ENCODE results near the gene CAPN12.

Gene CAPN12

DNA sequence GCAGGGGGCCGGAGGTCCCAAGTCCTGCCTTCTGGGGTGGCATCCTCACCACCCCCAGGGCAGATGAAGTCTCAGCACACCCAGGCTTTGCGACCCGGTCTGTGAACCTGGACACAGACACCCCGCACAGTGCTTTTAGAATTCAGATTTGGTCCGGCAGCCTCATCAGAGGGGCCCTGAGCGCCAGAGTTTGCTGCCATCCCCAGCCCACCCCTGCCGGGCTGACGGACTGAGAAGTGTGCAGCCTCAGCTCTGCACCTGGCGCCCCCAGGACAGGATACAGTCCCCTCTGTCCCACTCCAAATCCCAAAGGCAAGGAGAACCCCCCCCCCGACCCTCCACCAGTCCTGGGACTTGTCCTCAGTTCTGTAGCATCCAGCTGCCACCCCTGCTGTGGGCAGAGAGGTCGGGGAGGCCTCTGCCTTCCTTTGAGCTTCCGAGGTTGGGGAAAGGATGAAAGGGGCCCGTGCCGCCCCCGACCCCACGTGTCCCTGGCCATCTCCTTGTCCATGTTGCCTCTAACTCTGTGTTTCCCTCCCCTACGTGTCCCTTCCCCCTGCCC lies 16.9 kb downstream of the CAPN12 start:
- no peak for DNase-seq (ENCODE audit: low read depth in 4 of 4, low spot score in 1 of 4)

- DNase-seq (ENCODE audit: low read depth in 4 of 4, low spot score in 1 of 4) = no peak
These were observed 17.4 kb downstream of the CAPN12 start for GRCh38 chr19:38726761-38727301.

DNA sequence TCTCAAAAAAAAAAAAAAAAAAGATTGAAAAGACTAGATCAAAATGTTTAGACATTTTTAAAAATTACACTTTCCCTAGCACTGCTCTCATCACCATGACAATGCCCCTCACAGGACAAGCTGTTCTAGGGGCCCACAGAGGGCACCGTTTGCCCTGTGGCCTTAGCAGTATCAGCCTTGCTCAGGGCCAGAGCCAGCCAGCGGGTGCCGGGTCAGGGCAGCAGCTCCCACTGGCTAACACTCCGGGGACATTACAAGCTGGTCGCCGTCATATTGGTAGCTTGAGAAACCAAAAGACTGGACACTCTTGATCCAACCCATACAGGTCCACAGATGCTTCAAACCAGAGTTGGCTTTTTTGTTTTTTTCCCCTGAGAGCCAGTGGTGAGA lies 18.0 kb downstream of the CAPN12 start:
- no peak for DNase-seq (ENCODE audit: low read depth in 4 of 4, low spot score in 1 of 4)

DNA sequence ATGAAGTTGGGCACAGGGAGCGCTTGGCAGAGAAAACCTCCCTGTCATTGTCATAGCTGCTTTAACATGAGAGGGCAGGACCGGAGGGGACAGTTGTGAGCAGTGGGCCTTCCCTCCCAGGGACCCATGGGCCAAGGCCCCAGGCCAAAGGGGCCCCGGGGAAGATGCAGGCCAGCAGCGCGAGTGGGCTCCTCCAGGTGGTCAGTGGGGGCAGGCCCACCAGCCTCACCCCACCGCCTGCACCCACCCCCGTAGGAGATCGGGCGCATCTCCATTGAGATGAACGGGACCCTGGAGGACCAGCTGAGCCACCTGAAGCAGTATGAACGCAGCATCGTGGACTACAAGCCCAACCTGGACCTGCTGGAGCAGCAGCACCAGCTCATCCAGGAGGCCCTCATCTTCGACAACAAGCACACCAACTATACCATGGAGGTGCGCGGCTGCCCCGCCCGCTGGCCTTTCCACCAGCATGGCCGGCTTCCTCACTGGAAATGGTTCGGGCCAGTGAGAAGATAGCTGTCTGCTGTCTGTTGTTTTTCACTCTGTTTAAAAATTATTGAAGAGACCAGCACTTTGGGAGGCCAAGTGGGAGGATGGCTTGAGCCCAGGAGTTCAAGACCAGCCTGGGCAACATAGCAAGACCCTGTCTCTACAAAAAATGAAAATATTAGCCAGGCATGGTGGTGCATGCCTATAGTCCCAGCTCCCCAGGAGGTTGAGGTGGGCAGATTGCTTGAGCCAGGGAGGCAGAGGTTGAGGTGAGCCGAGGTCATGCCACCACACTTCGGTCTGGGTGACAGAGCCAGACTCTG lies 18.6 kb downstream of the CAPN12 start:
- DNase-seq (ENCODE audit: low read depth in 4 of 4, low spot score in 1 of 4) = no peak

DNA sequence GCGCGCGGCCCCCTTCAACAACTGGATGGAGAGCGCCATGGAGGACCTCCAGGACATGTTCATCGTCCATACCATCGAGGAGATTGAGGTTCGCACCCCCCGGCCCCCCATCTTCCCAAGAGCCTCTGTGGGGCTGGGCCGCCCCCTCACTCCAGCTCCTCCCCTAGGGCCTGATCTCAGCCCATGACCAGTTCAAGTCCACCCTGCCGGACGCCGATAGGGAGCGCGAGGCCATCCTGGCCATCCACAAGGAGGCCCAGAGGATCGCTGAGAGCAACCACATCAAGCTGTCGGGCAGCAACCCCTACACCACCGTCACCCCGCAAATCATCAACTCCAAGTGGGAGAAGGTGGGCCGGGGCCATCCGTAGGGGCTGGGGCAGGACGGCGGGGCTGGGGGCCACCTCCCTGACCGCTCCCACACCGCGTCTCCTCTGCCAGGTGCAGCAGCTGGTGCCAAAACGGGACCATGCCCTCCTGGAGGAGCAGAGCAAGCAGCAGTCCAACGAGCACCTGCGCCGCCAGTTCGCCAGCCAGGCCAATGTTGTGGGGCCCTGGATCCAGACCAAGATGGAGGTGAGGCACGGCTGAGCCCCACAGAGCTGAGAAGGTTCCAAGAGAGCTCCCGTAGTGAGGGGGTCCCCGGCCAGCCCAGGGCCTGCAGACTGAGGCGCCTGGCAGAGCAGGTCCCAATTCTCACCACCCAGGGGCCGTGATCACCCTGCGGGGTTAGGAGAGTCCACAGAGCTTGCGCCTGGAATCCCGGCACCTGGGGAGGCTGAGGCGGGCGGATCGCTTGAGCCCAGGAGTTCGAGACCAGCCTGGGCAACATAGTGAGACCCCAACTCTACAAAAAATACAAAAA lies 20.1 kb downstream of the CAPN12 start:
- DNase-seq (ENCODE audit: low read depth in 4 of 4, low spot score in 1 of 4) = no peak

DNA sequence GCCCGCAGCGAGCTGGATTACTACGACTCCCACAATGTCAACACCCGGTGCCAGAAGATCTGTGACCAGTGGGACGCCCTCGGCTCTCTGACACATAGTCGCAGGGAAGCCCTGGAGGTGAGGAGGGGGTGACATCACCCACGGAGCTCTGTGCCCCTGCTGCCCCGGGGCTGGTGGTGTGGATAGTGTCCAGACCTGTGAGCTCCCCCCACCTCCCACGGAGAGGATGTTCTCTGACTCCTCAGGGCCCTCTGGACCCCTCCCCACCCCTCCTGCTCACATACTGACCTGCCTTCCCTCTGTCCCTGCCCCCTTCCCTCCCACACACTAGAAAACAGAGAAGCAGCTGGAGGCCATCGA lies 20.7 kb downstream of the CAPN12 start:
- DNase-seq (ENCODE audit: low read depth in 4 of 4, low spot score in 1 of 4) = no peak

DNA sequence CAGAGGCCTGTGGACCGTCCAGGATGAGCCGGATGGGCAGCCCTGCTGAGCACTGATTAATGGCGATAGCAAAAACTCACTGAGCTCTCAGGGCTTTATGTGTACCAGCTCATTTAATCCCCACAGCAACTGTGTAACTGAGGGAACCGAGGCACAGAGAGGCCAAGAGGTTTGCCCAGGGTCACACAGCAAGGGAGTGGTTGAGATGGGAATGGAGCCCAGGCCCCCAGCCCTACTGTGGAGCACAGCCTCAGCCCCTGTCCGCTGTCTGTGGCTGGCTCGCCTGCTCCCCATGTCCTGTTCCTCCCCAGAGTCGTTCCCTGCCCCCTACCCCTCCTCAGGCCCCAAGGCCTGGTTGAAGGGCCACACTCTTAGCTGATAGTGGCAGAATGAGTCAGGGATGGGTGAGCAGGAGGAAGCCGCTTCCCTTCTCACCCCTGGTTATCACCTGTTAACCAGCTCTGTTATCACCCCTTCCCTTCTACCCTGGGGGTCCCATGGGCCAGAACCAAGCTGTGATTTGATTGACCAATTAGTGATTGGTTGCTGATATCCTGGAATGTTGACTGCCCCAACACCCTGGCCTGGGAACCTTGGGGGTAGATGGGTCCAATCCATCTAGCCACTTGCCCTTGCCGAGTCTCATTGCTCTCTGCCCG lies 21.2 kb downstream of the CAPN12 start:
- DNase-seq (ENCODE audit: low read depth in 4 of 4, low spot score in 1 of 4) = no peak

DNA sequence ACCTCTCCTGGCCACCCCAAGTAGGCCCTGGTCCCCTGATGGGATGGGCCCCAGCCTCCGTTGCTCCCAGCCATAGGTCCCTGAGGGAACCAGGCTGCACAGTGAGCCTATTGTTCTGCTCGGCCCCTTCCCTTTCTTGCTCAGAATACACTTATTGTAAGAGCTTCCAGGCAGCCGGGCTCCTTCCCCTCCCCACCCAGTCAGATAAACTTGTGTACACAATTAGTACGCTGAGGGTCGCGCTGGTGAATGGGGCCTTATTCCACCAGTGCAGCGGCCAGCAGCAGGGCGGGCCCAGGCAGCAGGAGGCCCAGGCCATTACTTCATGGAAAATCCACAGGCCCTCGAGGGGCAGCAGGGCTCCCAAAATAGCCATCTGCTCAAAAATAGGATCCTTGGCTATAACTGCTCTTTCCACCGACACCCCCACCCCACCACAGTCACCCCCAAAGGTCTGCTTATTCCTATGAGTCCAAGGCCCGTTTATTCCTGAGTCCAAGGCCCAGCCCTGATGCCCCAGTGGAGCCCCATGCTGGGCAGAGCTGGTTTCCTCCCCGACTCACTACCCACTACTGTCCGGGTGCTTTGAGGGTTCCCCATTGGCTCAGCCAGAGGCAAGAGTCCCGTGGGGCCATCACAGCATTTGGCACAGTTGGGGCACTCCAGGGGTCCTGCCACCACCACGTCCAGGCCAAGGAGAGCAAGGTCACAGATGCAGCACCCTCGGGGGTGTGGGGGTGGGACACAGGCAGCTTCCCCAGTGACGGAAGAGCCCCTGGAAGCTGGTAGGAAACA lies 22.1 kb downstream of the CAPN12 start:
- no peak for DNase-seq (ENCODE audit: low read depth in 4 of 4, low spot score in 1 of 4)

- DNase-seq (ENCODE audit: low read depth in 4 of 4, low spot score in 1 of 4) = no peak
These were observed 22.8 kb downstream of the CAPN12 start for GRCh38 chr19:38721496-38721895.

DNA sequence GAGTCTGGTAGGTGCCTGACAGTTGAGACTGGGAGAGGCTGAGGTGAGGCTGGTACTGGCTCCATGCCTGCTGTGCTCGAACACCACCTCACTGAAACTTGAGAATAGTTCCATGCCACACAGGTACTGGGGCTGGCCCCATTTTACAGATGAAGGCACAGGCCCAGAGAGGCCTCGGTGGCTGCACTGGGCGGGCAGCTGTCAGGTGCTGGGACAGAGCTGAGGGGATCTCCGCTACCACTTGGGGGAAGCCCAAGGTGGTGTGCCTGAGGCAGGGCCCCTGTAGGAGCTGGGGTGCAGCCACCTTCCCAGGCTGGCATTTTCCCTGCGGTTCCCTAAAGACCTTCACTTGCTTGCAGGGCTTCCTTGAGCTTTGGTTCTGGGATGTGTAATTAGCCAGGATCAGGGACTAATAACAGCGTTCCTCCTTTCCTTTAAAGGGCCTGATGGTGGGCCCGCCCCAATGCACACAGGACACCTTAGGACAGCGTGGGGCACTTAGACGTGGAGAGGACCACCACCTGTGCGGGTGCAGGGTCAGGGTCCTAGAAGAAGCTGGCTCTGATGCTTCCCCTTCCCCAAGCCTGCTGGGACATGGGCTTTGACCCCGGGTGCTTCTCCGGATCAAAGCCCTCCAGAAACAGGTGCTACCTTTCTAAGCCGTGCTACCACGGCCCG lies 23.6 kb downstream of the CAPN12 start:
- no peak for DNase-seq (ENCODE audit: low read depth in 4 of 4, low spot score in 1 of 4)

- DNase-seq (ENCODE audit: low read depth in 4 of 4, low spot score in 1 of 4) = no peak
These were observed 24.3 kb downstream of the CAPN12 start for GRCh38 chr19:38719761-38720558.

- no peak for DNase-seq (ENCODE audit: low read depth in 4 of 4, low spot score in 1 of 4)
These were observed 25.3 kb downstream of the CAPN12 start for GRCh38 chr19:38718747-38719543.

GRCh38 chr19:38717855-38718254 lies 26.4 kb downstream of the CAPN12 start:
- no peak for DNase-seq (ENCODE audit: low read depth in 4 of 4, low spot score in 1 of 4)

DNA sequence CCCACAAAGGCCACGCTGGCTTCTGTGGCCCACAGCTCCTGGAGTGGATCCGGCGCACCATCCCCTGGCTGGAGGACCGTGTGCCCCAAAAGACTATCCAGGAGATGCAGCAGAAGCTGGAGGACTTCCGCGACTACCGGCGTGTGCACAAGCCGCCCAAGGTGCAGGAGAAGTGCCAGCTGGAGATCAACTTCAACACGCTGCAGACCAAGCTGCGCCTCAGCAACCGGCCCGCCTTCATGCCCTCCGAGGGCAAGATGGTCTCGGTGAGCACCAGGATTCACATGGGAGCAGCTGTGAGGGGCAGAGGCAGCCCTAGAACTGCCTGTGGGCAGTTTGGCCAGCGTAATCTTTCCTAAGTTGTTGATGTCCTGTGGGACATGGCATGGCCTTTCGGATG lies 27.2 kb downstream of the CAPN12 start:
- no peak for DNase-seq (ENCODE audit: low read depth in 4 of 4, low spot score in 1 of 4)

DNA sequence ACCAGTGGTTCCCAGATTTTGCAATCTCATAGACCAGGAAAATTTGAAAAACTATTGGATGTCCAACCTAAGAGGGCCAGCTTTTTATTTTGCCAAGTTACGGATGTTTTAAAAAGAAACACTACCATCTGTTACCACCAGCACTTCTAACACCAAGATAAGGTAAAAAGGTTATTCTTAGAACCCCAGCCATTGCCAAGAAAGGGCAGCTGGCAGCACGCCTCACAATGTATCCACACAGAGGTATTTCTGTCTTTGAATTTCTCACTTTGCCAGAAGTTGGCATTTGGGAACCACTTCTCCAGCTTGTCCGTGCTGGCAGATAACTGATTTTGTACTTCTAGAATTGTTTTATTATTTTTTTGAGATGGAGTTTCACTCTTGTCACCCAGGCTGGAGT lies 28.7 kb downstream of the CAPN12 start:
- no peak for DNase-seq (ENCODE audit: low read depth in 4 of 4, low spot score in 1 of 4)

DNA sequence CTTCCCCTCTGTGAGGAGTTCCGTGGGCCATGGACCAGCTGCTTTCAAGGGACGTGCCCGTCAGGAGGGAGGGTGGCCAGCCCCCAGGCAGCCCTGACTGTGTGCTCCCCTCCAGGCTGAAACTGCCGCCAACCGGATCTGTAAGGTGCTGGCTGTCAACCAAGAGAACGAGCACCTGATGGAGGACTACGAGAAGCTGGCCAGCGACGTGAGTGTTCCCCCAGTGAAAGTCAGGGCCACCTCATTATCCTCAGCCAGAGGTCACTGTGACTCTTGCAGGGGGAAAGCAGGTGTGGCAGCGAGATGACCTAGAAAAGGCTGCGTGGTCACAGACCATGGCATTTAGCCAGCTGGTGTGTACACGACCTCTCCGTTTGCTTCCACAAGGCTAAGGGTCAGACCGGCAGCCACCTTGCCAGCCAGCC lies 29.9 kb downstream of the CAPN12 start:
- DNase-seq (ENCODE audit: low read depth in 4 of 4, low spot score in 1 of 4) = no peak

DNA sequence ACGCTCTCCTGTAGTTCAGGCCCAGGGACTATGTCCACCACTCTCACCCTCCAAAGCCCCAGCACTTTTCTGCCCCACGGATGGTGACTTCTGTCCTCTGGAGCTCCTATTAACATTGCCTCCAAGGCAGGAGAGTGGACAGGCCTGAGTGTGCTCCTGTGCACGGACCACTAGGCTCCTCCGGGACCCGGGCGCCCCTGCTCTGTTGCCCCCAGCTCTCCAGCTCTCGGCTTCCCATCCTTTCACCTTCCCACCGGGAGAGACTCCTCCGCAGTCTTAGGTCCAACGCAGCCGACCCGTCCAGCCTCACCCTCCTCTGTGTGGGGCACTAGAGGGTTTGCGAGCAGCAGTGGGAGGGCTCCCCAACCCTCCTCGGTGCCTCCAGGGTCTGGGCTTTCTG lies 30.4 kb downstream of the CAPN12 start:
- no peak for DNase-seq (ENCODE audit: low read depth in 4 of 4, low spot score in 1 of 4)

DNA sequence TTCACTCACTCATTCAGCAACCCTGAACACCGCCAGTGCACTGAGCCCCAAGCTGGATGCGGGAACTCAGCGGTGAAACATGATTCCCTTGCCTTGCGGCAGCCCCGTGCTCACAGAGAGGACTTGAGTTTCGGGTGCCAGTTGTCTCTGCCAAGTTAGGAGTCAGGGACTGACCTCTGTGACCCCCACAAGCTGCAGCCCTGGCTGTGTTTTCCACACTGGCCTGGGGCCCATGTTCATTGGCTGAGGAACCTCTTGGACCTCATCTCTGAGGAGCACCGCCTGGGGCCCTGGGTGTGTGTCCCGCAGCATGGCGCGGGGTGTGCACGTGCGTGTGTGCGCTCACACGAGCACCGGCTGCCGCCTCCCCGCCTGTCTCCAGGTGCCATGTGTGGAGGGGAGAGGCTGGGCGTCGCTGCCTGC lies 31.0 kb downstream of the CAPN12 start:
- DNase-seq (ENCODE audit: low read depth in 4 of 4, low spot score in 1 of 4) = no peak

Measured in stimulated activated CD4-positive, alpha-beta T cell treated with anti-CD3 and anti-CD28 coated beads, Interleukin-1b, Interleukin-23, amount 100 ng/mL, for 24 hours (primary cell).